Fibroblast of skin of back (primary cell): ENCODE results near the gene DTNA.
"Not testable (repeated sequence)": the region's sequence is repeated elsewhere in the genome, so short reads cannot be mapped to it uniquely, and the experiment has no call there.

Source experiments
- DNase-seq: peaks from one replicate; pipeline ENCODE4 v3.0.0-alpha.2; 2013

Gene DTNA

DNA sequence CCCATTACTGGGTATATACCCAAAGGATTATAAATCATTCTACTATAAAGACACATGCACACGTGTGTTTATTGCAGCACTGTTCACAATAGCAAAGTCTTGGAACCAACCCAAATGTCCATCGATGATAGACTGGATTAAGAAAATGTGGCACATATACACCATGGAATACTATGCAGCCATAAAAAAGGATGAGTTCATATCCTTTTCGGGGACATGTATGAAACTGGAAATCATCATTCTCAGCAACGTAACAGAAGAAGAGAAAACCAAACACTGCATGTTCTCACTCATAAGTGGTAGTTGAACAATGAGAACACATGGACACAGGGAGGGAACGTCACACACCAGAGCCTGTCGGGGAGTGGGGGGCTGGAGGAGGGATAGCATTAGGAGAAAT is 15.6 kb downstream of the DTNA start:
- not testable (repeated sequence) for DNase-seq

DNA sequence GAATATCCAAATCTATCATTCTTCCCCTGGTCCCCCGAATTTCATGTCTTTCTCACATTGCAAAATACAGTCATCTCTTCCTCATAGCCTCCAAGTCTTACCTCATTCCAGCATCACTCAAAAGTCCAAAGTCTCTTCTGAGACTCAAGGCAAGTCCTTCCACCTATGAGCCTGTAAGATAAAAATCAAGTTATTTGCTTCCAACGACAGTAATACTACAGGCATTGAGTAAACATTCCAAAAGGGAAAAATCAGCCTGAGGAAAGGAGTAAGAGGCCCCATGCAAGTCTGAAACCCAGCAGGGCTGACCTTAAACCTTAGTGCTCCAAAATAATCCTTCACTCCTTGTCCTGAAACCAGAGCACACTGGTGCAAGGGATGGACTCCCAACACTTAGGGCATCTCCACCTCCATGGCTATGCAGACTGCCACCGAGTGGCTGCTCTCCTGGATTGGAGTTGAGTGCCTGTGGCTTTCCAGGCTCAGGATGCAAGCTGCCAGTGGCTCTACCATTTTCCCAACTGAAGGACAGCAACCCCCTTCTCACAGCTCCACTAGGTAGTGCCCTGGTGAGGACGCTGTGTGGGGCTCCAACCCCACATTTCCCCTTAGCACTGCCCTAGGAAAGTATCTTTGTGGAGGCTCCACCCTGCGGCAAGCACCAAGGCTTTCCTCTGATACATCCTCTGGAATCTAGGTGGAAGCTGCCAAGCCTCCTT is 16.3 kb downstream of the DTNA start:
- DNase-seq, result no peak

DNA sequence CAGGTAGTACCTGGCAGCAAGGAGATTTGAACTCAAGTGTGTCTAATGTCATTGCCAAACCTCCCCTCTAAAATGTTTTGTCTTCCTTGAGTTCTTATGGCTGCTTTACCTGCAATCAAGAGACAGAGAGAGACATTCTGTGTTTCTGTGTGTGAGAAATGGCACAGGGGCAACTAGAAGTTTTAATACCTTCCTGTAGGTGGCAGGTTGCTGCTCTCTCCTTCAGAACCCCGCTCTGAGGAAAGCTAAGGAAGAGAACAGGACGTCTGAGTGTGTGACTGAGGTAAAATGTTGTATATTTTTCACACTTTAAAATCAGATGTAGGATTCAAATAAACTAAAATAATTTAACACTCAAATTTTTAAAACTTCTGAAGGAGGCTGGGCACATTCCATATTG is 19.2 kb downstream of the DTNA start:
- peak; percentile 53 for DNase-seq

DNA sequence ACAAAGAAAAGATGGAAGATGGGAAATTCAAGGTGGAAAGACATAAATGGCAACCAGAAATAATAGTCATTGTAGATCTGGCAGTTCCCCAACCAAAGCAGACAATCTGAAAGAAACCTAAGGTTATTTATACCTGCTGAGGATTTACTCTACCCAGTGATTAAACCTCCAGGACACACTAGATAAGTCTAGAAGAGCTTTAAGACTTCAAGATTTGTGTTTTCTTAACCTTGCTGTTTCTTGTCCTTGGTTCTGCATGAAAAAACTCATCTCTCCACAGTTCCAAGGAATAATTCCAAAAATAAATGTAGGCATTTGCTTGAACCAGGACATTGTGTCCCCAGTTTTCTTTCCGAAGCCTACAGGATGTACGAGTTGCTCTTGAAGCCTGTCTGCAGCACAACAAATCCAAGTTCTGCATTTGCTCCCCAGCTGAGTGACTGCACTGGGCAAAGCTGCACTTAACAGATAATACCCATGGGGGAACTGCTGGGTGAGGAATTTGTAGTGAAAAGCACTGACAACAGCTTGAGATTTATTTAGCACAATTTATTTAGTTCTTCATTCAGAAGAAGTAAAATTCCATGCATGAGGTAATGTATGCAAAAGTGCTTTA is 19.8 kb downstream of the DTNA start:
- peak; percentile 35 for DNase-seq

DNA sequence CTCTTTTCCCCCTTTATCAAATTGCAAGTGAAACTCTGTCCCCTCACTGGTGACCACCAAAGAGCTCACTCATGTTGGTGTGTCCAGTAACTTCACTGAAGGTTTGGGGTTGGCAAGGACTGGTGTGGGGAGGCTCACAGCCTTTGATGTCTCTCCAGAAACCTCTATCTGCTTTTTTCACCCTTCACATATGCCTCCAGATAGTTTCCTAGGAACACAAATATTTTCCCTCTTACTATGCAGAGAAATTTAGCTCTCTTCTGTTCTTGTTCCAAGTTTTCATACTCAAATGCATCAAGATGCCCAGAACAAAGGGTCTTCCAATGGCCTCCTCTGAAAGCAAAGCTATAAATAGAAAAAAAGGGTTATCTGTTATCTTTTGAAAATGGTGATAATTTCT is 20.7 kb downstream of the DTNA start:
- no peak for DNase-seq

DNA sequence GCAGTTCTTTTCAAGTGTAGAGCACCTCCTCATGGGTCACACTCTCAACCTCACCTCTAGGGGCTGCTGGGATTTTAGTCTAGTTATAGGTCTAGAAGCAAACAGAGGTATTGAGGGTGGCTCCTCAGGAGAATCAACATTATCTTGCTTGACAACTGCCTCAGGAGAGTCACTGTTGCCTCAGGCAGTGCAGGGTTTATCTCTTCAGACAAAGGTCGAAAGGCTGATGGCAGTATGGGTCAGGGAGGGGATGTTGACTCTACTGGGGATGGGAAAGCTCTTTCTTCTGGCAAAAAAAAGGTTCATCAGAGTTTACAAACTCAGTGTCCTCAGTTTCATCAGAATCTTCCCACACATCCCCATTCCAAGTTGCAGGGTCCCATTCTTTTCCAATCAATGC is 24.0 kb downstream of the DTNA start:
- DNase-seq, result no peak

DNA sequence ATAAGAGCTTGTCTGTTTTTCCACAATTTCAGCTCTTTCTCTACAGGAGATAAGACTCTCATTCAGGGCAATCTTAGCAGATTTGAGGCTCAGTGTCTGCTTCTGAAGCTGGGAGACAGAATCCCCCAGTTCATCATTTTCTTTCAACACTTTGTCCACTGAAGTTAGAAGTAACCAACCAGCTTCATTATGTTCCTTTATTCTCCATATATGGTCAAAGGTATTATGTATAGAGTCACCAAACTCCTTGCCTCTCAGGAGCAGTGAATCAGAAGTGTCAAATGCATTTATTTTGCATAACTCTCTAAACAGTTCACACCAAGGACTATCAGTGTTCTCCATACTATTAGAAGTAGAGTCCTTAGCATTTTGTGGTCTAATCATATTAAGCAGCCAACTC is 24.4 kb downstream of the DTNA start:
- not testable (repeated sequence) for DNase-seq

DNA sequence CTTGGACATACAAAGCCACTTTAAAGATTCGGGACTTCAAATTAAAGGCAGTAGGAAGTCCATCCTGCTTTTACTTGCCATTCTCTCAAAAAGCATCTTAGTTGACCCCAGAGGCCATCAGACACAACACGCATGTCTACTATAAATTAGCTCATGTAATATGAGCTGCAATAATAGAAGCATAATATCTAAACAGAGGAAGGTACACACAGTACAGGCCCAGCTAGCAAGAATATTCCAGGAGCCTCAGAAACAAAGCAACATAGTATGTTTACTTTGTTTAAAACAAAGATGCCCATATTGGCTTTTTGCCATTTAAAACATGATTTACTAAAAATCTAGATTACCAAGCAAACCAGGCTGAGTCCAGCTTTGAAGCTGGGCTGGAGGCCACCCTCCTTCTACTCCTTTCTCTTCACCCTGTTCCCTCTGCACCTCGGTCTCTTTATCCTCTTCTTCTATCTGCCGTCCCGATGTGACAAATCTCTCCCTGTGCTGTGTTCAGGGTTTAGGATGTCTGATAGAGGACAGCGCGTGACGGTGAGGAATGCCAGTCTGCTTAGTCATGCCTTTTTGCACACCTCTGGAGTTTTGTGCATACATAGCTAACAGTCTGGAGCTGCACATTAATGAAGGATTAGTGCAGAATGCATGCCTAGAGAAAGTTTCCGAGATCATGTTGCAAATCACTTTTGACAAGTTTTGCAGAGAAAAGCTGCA is 28.2 kb downstream of the DTNA start:
- DNase-seq, result peak; percentile 31

DNA sequence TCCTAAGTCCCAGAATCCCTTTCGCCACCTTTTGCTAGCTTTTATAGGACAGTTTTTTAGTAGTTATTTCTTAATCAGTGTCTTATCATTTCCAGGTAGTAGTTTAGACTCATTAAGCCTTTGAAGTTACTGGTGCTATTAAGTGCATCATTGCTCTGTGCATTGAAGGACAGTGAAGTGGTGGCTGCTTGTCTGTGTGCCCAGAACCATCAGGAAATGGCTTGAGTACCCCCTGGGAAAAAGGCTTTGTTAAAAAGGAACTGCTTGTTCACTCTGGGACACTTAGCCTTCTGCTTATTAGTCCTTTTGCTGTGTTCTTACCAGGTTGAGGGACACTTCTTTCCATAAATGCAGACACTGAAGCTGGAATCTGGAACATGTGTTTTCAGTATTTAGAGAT is 30.0 kb downstream of the DTNA start:
- no peak for DNase-seq

DNA sequence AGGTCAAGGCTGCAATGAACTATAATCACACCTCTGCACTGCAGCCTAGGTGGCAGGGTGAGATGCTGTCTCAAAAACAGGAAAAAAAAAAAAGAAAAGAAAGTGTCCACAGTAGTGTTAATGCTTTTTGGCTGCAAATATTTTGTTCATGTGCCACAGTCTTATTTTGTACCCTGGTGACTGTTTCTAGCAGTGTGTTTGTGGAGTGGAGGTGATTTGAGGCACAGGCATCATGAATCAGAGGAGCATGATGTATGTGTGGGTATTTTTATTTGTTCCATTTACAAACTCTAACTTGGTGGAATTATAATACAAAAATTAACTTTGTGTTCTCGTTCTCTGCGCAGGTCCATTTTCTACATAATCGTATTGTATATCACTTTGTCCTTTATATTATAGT is 30.6 kb downstream of the DTNA start:
- no peak for DNase-seq

DNA sequence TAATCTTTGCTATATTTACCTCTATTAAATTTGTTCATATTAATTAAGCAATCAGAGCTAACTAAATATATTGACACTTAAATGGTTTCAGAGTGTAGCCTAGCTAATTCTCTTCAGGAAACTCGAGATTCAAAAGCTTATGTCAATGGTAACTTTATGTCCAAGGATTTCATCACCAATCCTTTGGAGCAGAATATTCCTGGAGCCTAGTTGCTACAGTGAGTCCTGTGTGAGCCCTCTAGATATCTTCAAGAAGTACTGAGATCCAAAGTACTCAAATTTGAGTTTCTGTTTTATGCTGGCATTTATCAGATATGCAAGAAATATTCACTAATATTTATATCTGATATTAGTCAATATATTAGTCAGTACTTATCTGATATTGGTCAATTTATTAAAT is 31.3 kb downstream of the DTNA start:
- no peak for DNase-seq

DNA sequence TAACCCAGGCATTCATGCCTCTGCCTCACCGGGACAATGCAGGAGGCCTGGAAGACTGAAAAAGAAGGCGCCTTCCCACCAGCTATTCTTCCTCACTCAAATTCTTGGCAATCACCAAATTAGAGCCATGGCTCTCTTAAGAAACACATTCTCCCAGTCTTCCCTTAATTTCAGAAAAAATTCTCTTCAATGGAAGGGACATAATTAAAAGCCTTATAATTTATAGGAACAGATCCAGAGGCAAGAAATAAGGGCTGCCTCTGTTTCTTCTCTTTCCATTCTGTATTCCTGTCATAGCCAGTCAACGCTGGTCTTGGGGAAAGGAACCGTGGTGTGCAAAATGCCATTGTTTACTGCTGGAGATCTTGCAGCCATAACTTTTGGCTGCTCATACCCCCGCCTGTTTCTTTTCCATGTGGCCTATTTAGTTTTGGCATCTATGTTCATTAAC is 32.8 kb downstream of the DTNA start:
- DNase-seq, result no peak

DNA sequence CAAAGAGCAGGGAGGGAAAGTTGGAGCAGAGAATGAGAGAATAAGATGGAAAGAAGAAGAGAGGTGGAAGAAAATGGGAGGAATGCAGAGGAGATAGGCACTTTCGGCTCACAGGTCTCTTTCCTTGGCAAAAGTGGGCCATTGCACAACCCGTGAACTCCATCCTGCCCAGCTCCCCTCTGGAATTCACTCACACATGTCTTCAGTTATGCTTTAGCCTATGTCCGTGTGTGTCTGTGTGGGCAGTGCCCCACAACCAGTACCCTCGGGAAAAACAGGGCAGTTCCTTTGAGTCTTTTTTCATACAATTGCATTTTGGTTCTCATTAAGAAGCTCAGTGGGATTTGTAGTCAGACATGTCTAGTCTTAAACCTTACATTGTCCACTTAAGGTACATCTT is 34.5 kb downstream of the DTNA start:
- DNase-seq, result no peak

DNA sequence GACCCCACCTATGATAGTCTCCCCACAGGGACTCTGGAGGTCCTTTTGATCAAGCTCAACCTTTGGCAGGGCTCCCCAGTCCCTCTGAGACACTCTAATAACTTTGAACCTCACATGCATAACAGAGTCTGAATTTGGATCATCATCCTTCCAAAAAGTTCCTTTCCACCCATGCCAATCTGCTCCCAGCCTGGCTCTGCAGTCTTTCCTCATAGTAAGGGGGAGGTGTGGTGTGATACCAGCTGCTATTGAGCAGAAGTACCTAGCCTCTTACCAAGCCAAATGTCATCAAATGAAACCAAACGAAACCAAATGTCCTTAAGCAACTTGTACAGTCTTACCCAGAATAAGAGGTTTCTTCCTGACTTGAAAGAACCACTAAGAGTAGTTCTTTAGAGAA is 36.5 kb downstream of the DTNA start:
- no peak for DNase-seq

DNA sequence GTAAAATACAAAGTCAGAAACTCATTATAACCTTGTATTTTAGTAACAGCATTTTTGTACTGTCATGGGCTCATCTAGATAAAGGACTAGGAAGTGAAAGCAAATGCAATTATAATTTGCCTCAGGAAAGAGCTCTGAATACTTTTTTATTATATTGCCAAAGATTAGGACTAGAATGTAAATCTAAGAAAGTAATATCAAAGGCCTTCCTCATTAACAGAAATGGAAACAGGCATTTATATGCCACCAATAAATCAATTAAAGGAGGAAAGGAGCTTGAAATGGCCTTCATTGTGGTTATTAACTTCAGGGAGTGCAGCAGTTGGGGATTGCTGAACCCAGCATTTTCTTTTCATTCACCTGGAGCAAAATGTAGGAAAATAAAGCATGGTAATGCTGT is 39.6 kb downstream of the DTNA start:
- DNase-seq, result no peak

DNA sequence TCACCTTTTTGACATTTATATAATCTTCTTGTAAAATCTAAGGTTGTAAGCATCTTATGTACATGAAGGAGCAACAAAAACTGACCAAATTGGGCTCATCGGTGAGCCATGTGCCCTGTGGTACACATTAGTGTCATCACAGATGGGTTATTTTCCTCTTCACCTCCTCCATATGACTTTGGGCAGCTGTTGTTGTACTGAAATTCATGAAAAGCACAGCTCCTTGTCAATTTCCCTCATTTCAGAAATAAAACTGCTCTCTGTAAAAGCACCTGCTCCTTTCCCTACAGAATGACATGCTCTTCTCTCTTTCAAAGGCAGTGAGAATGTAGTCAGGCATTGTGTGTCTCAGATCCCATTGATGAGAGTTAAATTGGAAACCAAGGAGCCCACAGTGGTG is 42.0 kb downstream of the DTNA start:
- DNase-seq, result no peak

DNA sequence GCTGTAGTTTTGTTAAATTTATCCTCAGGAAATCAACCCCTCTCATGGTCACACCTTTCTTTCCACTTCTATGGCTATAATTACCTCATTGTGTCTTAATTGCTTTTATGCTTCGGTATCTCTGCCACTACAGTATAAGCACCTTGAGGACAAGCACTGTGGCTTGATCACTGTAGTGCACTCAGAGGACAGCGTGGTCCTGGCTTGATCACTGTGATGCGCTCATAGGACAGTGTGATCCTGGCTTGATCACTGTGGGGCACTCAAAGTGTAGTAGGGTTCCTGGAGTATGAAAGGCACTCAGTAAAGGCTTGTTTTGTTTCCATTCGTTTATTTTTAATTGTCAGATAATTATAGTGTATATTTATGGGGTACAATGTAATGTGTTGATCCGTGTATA is 44.2 kb downstream of the DTNA start:
- no peak for DNase-seq

DNA sequence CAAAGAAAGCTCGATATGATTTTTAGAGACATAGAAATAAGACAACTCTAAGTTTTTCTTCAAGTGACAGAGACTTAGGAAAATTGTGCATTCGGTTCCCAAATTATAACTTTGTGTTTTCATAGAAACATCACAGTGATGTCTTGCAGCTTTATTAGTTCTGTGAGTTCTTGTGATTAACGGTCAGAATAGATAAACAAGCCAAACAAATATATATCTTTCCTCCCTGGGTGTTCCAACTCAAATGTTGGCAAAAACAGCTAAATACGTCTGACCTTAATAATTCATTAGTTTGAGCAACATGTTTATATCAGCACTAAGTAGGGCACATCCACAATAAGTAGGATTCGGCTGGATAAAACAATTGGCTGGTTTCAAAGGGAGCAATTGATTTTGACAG is 47.6 kb downstream of the DTNA start:
- no peak for DNase-seq

DNA sequence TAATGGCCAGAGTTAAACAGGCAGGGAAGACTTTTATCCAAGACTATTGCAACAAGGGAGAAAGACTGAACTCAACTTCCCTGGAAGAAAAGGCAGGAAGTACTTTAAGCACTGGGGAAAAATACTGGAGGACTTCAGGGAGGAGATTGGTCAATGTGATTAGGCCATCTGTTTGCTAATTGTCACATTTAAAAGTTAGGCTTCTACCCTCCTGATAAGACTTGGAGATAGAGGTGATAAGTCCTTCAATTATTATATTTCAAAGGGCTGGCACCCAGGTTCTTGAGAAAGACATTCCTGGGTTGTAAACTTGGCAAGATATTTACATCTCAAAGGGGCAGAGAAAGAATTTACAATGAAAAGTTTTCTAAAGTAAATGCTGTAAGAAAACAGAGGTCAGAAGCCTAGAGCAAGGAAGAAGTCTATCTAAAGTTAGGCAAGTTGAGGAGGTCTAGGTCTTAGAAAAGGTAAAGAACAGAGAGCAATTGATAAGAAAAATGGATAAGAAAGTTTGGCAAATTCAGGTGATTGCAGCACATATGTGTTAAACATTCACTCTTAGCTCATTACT is 48.4 kb downstream of the DTNA start:
- DNase-seq, result no peak

DNA sequence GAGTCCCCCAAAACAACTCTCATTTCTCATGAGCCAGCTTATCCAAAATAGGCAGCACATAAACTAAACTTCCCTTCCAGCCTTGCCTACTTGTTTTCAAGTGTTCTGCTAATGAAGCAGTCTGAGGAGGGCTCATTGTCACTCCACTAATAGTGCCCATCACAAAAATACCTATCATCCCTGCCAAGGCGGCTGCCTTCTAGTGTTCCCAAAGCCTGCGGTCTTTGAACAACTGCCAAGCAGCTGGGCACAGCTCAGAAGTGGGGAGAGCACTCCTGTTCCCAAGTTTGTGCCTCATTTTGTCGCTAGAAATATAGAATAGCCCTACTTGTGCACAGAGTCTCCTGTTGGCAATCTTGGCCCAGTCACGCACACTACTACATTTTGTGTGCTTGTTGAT is 50.3 kb downstream of the DTNA start:
- DNase-seq, result no peak

DNA sequence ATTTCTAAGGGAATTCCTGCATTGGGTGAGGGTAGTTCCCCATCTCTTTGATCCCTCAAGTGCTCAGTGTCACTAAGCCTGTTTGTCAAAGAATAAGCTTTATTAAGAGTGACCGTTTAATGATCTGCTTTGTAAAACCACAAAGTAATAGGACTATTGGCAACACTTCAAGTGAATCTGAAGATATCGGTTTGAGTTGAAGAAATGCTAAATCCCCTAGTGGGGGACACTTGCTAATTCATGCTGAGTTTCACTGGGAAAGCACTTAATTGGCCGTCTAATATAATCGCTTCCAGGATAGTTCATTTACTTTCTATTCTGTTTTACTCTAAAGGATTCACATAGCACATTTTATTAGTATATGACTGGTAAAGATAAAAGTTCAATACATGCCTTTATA is 54.4 kb downstream of the DTNA start:
- DNase-seq, result no peak

DNA sequence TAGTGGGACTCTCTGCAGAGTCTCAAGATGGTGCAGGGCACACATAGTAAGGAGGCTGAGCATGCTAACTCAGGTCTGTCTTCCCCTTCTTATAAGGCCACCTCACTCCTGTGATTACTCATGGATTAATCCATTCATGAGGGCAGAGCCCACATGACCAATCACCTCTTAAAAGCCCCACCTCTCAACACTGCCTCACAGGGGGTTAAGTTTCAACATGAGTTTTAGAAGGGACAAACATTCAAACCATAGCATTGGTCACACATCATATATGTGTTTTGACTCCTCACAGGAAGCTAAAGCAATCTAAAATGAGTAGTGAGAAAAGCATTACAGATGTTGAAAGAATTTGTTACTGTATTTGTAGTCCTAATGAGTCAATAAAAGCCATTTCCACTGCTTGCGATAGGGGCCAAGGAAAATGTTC is 57.5 kb downstream of the DTNA start:
- DNase-seq, result peak; percentile 99

DNA sequence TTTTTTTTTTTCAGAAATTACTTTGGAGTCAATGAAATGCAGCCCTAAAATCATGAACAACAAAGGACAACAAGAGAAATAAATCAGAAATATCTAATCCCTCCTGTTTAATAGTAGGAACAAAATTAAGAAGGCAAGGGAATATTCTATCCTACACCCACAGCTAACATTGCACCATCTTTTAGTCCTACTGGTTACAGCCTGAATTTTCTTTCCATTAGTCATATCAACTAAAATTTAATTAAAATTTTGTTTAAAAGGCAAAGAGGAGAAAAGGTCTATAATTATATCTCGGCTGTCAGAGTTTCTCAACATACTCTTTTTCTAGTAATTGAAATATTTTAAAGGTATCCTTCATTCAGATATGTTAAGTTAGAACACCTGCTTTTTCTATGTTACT is 61.9 kb downstream of the DTNA start:
- DNase-seq, result no peak

DNA sequence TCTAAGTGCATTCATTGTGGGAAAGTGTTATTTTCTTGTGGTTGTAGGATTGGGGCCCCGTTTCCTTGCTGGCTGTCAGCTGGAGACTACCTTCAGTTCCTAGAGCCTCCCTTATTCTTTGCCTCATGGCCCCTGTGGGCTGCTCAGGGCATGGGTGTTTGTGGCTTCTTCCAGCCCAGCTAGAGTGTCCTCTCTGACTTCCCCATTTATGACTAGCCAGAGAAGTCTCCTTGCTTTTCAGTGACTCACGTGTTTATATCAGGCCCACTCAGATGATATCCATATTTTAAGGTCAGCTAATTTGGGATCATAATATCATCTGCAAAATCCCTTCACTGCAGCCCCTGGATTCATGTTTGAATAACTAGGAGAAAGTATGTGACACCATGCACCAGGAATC is 62.8 kb downstream of the DTNA start:
- DNase-seq, result peak; percentile 82
